ENCODE measurements around the gene RALY. TPM values are rescaled to one million over a fixed set of nuclear protein-coding genes. Genes with fewer than 3 reads are reported as not detected.

The RALY gene
- total RNA-seq, 1 experiment from 2014 or later, result 164 TPM

GRCh38 chr20:34099675-34100074, 106.0 kb downstream of the RALY start:
- ChIA-PET POLR2A (no interaction called here), CTCF (no interaction called here)
- in situ Hi-C loops (cut with HindIII; ENCODE audit: low pct_unique_long_range_greater_than_20kb, low sequenced_read_pairs), result no loop called here

DNA sequence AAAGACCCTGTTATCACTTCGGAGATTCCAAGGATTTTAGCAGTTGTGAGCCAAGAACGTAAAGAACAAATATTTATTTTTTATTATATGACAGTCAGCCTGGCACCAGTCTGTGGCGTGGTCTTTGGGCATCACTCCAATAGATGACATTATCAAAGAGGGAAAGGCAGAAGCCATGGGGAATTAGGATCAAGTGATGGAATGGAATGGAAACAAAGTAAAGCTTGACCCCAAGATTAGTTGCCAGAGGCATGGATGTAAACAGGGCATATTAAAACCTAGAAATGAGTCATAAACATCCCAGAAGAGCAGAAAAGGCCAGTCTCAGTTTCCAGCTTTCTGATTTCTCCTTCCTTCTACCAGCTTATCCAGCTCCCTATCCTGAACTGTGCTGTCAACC, 106.9 kb downstream of the RALY start:
- no peaks in the 10 kb centered on the region for H3K9me3 ChIP-seq (ENCODE audit: control insufficient read depth, insufficient read depth, low read depth, low read length)
- TSS peak; percentile 38 for BruUV-seq (replicated peaks)
- H3K4me3 ChIP-seq (ENCODE audit: low read depth in 2 of 2, low read length in 2 of 2), result no peak overlapping the region
- TF ChIP-seq TCF7L2 (IDR thresholded peaks at IDR 0.05; ENCODE audit: low read depth, low read length), result no peak
- no peak for TF ChIP-seq POLR2AphosphoS5 (IDR thresholded peaks at IDR 0.05; ENCODE audit: low read depth, low read length)
- TF ChIP-seq, protein P1, sequence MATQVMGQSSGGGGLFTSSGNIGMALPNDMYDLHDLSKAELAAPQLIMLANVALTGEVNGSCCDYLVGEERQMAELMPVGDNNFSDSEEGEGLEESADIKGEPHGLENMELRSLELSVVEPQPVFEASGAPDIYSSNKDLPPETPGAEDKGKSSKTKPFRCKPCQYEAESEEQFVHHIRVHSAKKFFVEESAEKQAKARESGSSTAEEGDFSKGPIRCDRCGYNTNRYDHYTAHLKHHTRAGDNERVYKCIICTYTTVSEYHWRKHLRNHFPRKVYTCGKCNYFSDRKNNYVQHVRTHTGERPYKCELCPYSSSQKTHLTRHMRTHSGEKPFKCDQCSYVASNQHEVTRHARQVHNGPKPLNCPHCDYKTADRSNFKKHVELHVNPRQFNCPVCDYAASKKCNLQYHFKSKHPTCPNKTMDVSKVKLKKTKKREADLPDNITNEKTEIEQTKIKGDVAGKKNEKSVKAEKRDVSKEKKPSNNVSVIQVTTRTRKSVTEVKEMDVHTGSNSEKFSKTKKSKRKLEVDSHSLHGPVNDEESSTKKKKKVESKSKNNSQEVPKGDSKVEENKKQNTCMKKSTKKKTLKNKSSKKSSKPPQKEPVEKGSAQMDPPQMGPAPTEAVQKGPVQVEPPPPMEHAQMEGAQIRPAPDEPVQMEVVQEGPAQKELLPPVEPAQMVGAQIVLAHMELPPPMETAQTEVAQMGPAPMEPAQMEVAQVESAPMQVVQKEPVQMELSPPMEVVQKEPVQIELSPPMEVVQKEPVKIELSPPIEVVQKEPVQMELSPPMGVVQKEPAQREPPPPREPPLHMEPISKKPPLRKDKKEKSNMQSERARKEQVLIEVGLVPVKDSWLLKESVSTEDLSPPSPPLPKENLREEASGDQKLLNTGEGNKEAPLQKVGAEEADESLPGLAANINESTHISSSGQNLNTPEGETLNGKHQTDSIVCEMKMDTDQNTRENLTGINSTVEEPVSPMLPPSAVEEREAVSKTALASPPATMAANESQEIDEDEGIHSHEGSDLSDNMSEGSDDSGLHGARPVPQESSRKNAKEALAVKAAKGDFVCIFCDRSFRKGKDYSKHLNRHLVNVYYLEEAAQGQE (IDR thresholded peaks at IDR 0.05; ENCODE audit: insufficient read depth in 1 of 2, low read depth in 2 of 2, low read length in 1 of 2), result no peak
- TF ChIP-seq, protein P2, sequence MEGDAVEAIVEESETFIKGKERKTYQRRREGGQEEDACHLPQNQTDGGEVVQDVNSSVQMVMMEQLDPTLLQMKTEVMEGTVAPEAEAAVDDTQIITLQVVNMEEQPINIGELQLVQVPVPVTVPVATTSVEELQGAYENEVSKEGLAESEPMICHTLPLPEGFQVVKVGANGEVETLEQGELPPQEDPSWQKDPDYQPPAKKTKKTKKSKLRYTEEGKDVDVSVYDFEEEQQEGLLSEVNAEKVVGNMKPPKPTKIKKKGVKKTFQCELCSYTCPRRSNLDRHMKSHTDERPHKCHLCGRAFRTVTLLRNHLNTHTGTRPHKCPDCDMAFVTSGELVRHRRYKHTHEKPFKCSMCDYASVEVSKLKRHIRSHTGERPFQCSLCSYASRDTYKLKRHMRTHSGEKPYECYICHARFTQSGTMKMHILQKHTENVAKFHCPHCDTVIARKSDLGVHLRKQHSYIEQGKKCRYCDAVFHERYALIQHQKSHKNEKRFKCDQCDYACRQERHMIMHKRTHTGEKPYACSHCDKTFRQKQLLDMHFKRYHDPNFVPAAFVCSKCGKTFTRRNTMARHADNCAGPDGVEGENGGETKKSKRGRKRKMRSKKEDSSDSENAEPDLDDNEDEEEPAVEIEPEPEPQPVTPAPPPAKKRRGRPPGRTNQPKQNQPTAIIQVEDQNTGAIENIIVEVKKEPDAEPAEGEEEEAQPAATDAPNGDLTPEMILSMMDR (IDR thresholded peaks at IDR 0.05), result no peak
- TF ChIP-seq SIN3A (IDR thresholded peaks at IDR 0.05; ENCODE audit: borderline replicate concordance, insufficient read depth, low read depth, low read length), result no peak
- ATAC-seq (no peak), DNase-seq (ENCODE audit: low read depth, low spot score) (no peak)
- in situ Hi-C loops (cut with HindIII; ENCODE audit: low pct_unique_long_range_greater_than_20kb, low sequenced_read_pairs) (no loop called here), intact Hi-C loops (cut with micrococcal nuclease; ENCODE audit: unreplicated experiment) (no loop called here)
- no peaks in the 10 kb centered on the region for H3K27me3 ChIP-seq (ENCODE audit: control insufficient read depth, insufficient read depth, low read length)
- no peak overlapping the region for H3K27ac ChIP-seq (ENCODE audit: low read length)
- POLR2A ChIA-PET, result interaction anchor here (0.7 kb wide), 1 partner anchor 293 kb away, joined by 7 read pairs; no protein-coding TSS in a partner anchor
- CTCF ChIA-PET, result no interaction called here
- peaks cover 65% of the 10 kb centered on the region for H3K36me3 ChIP-seq (ENCODE audit: control insufficient read depth, insufficient read depth, low read length)
- H3K4me1 ChIP-seq (ENCODE audit: control insufficient read depth, insufficient read depth, low read length), result no peaks in the 10 kb centered on the region

More at GRCh38 chr20:34099675-34100074, 106.0 kb downstream of the RALY start:
- H3K27me3 ChIP-seq (ENCODE audit: control insufficient read depth, insufficient read depth, low read length), result no peaks in the 10 kb centered on the region
- intact Hi-C loops (cut with micrococcal nuclease; ENCODE audit: unreplicated experiment), result no loop called here
- no peaks in the 10 kb centered on the region for H3K9me3 ChIP-seq (ENCODE audit: control insufficient read depth, insufficient read depth, low read depth, low read length)
- no peak overlapping the region for H3K27ac ChIP-seq (ENCODE audit: low read length)
- TF ChIP-seq SIN3A (IDR thresholded peaks at IDR 0.05; ENCODE audit: borderline replicate concordance, insufficient read depth, low read depth, low read length), result no peak
- TF ChIP-seq, protein P1 (IDR thresholded peaks at IDR 0.05; ENCODE audit: insufficient read depth in 1 of 2, low read depth in 2 of 2, low read length in 1 of 2), result no peak
- TF ChIP-seq TCF7L2 (IDR thresholded peaks at IDR 0.05; ENCODE audit: low read depth, low read length), result no peak
- TF ChIP-seq, protein P2 (IDR thresholded peaks at IDR 0.05), result no peak
- TF ChIP-seq POLR2AphosphoS5 (IDR thresholded peaks at IDR 0.05; ENCODE audit: low read depth, low read length), result no peak
- ATAC-seq (no peak), DNase-seq (ENCODE audit: low read depth, low spot score) (no peak)
- H3K36me3 ChIP-seq (ENCODE audit: control insufficient read depth, insufficient read depth, low read length), result peaks cover 63% of the 10 kb centered on the region
- no TSS peak for BruUV-seq (replicated peaks)
- H3K4me1 ChIP-seq (ENCODE audit: control insufficient read depth, insufficient read depth, low read length), result no peaks in the 10 kb centered on the region
- H3K4me3 ChIP-seq (ENCODE audit: low read depth in 2 of 2, low read length in 2 of 2), result no peak overlapping the region
